Myocyte (in vitro differentiated cells): ENCODE results near the gene SLC38A9. TPM values are rescaled to one million over a fixed set of nuclear protein-coding genes. Genes with fewer than 3 reads are reported as not detected.
"Not testable (repeated sequence)": the region's sequence is repeated elsewhere in the genome, so short reads cannot be mapped to it uniquely, and the experiment has no call there.

ENCODE experiments used
- DNase-seq: peaks from one replicate; pipeline ENCODE4 v3.0.0-alpha.2; 2012; ENCODE audit warnings: low read depth
- polyA plus RNA-seq: library from polyadenylated mRNA; unstranded; fragments of >200 nt; gene quantifications from one replicate; pipeline ENCODE4 v1.2.1, GENCODE V29; 2012; ENCODE audit warnings: missing spikeins
- total RNA-seq: library from RNA; depleted of rRNA; stranded (reverse); fragments of >200 nt; gene quantifications from 2 replicates; pipeline ENCODE4 v1.2.3, GENCODE V29; 2014

Gene SLC38A9
- 14.7 and 15.2 TPM in 2 replicates for total RNA-seq
- polyA plus RNA-seq, result 10.0 TPM

DNA sequence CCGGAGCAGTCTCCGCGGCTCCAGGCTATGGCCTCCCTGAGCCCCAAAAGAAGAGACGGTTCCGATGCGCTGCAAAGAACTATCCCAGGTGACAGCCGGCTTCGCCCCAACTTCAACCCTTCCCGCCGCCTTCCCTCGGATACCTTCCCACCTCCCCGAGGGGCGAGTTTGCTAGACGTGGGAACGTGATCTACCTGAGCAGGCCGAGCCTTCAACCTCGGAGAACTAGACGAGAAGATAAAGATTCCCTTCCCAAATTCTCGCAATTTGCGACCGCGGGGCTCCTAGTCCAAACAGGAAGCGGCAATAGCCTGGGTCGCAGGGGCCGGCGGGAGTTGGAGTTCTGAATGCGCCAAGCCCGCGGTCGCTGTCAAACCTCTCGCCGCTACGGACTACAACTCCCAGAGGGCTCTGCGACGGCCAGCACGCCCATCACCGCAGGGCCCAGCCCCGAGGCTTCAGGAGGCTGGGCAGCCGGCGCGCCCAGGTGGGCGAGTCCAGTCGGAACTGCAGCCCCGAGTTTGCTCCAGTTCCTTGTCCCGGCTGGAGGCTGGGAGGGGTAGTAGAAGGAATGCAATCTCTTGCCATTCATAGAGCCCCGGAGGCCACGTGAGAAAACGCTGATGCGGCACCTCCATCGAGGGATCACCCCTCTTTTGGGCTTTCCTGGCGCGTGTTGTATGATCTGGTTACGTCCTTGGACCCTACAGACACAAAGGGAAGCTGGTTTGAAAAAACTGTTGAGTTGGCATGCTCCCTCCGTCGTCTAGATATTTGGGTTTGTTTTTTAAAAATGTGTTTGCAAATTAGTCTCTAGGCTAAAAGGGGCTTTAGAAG is at the start of gene SLC38A9:
Gene SLC38A9, minus strand, starts transcription at position 302 of the 837 bp plus-strand sequence. CDS start 14,366 bp downstream, outside the sequence.
- peak; percentile 96 for DNase-seq

DNA sequence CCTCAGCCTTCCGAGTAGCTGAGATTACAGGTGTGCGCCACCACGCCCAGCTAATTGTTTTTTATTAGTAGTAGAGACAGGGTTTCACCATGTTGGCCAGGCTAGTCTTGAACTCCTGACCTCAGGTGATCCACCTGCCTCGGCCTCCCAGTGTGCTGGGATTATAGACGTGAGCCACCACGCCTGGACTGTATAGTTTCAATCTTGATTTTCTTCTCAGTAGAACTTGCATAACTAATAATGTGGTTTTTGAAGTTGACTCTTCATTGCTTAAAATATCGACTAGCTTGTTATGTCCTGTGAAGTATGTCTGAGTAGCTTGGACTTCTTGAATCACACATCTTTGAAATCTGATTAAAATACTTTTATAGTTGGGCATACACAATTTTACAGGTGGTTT is 49.6 kb upstream of the SLC38A9 start:
- DNase-seq, result not testable (repeated sequence)

- no peak for DNase-seq
These were observed 46.6 kb upstream of the SLC38A9 start for GRCh38 chr5:55758714-55759113.

- no peak for DNase-seq
These were observed 46.1 kb upstream of the SLC38A9 start for GRCh38 chr5:55758231-55758630.

GRCh38 chr5:55750499-55750898 is 38.4 kb upstream of the SLC38A9 start:
- no peak for DNase-seq

- DNase-seq, result no peak
These were observed 37.9 kb upstream of the SLC38A9 start for GRCh38 chr5:55750063-55750462.

GRCh38 chr5:55749387-55749786 is 37.3 kb upstream of the SLC38A9 start:
- DNase-seq, result no peak

- DNase-seq, result no peak
These were observed 35.7 kb upstream of the SLC38A9 start for GRCh38 chr5:55747778-55748318.

GRCh38 chr5:55742778-55743177 is 30.7 kb upstream of the SLC38A9 start:
- no peak for DNase-seq

- no peak for DNase-seq
These were observed 25.7 kb upstream of the SLC38A9 start, which contains the start of gene DDX4 for GRCh38 chr5:55737793-55738192. Gene DDX4, plus strand, starts transcription at chr5:55738061. Its CDS starts 903 bp downstream, at chr5:55738964.

GRCh38 chr5:55734658-55735057 is 22.5 kb upstream of the SLC38A9 start:
- DNase-seq, result no peak

DNA sequence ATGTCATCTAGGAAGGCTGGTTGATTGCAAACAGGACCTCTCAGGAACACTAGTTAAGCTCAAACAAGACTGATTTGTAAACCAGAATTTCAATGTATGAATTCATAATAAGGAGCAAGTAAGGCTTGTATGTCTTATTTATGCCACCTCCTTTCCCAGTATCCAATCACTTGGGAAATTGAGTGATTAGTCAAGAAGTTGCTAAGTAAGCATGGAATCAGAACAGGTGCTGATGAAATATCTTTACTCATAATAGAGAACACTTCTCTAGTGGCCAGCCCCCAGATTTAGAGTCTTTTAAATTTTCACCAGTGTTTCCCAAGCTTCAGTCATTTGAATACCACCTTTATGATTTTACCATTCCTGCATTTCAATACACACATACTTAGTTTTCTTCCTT is 20.5 kb upstream of the SLC38A9 start:
- DNase-seq, result no peak

- DNase-seq, result no peak
These were observed 19.7 kb upstream of the SLC38A9 start for GRCh38 chr5:55731848-55732247.

DNA sequence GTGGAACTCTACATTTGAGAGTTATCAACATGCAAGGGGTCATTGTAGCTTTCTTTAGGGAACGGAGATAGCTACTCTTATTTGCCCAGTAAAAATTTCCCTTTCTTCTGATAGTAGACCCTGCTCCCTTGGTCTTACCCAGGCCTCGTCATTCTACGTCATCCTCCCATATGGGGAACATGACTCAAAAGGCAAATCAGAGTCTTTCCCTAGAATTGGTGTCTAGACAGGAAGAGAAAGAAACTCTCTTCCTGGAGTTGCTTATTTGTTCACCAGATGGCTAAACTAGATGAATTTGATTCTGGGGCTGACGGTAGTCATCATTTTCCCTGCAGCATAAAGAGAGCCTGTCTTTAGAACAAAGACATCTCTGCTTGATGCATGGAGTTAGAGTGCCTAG is 12.2 kb upstream of the SLC38A9 start:
- DNase-seq, result no peak

GRCh38 chr5:55720188-55720703 is 8.1 kb upstream of the SLC38A9 start:
- no peak for DNase-seq

GRCh38 chr5:55719026-55719425 is 6.9 kb upstream of the SLC38A9 start:
- DNase-seq, result not testable (repeated sequence)

- no peak for DNase-seq
These were observed 3.5 kb upstream of the SLC38A9 start for GRCh38 chr5:55715519-55716078.

- no peak for DNase-seq
These were observed 2.6 kb upstream of the SLC38A9 start for GRCh38 chr5:55714749-55715148.

DNA sequence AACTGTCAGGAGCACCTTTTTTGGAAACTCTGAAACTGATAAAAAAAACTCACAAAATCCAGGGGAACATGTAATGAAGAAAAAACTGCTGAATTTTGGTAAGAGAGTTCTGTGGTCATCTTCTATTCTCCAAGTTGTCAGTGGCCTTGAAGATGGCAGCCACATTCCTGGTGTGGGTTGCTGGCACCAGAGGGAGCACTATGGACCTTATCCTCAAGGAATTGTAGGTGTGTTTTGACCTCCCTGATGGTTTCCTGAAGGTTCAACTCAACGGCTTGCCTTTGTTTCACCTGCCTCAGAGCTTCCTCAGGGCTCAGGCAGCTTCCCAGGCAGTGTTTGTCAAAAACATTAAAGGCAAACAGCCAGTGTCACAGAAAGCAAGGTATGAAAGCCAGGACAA is 2.2 kb upstream of the SLC38A9 start:
- DNase-seq, result no peak

GRCh38 chr5:55713871-55714270 is 1.7 kb upstream of the SLC38A9 start:
- DNase-seq, result no peak

DNA sequence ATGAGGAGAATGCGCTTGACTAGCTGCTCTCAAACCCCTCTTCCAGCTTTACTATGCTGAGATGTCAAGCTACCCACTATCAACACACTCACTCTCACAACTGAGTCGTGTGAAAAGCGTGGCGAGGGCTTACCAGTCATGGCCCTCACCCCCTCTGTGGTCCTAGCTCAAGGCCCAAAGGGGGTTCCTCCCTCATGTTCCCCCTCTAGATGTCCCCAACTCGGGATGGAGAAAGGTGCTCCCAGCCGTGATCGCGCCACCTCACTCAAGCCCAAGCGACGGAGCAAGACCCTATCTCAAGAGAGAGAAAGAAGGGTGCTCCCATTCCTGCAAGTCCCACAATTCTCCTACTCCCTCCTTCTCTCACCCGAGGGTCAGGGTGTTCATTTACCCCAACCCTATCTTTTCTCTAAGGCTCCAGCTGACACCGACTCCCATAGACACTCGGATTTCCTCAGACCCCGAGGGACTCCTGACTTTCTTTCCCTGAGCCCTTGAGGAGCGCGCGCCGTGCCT is 559 bp downstream of the SLC38A9 start:
- DNase-seq, result no peak

- DNase-seq, result no peak
These were observed 3.4 kb downstream of the SLC38A9 start for GRCh38 chr5:55708732-55709131.
